GM12878 (cell line): ENCODE data around the gene SYCE3.

Experiments
- CHD2 ChIP-seq: IDR thresholded peaks from 2 replicates; pipeline ENCODE4 v1.6.1; 2011; ENCODE audit warnings: low read depth, low read length, improper control_type of control experiment, borderline replicate concordance
- DPF2 ChIP-seq: fragments of 450-650 bp; IDR thresholded peaks from 2 replicates; pipeline ENCODE4 v1.6.1; 2017; ENCODE audit warnings: mild to moderate bottlenecking
- HDAC2 ChIP-seq: fragments of 200-600 bp; sonication (generic); IDR thresholded peaks from 2 replicates; pipeline ENCODE4 v1.6.1; 2017
- RAD21 ChIP-seq: IDR thresholded peaks from 2 replicates; pipeline ENCODE4 v1.6.1; 2011; ENCODE audit warnings: mild to moderate bottlenecking, low read depth, low read length, moderate library complexity; ENCODE audit not compliant: insufficient read depth
- TF ChIP-seq, protein P1 (sequence below): IDR thresholded peaks from 2 replicates; pipeline ENCODE4 v1.6.1; 2012; ENCODE audit warnings: mild to moderate bottlenecking, low read depth, low read length
- TF ChIP-seq, protein P2 (sequence below), 3 experiments: IDR thresholded peaks in 2 of 3; conservative IDR thresholded peaks in 1 of 3; 2 replicates each; pipeline ENCODE4 v1.5.1; 2011; ENCODE audit warnings: low read depth in 3 of 3, low read length in 3 of 3, mild to moderate bottlenecking in 3 of 3, control low read depth in 2 of 3, moderate library complexity in 2 of 3, inconsistent platforms in 1 of 3, mixed read lengths in 1 of 3; ENCODE audit not compliant: control insufficient read depth in 2 of 3, insufficient read depth in 1 of 3; ENCODE audit errors: extremely low read depth in 1 of 3
- TF ChIP-seq, protein P3 (sequence below): IDR thresholded peaks from 2 replicates; pipeline ENCODE4 v1.6.1; 2012; ENCODE audit warnings: low read depth, low read length, improper control_type of control experiment
- TF ChIP-seq, protein P4 (sequence below): fragments of 450-650 bp; IDR thresholded peaks from 2 replicates; pipeline ENCODE4 v1.6.1; 2017; ENCODE audit warnings: mild to moderate bottlenecking, moderate library complexity

DNA sequence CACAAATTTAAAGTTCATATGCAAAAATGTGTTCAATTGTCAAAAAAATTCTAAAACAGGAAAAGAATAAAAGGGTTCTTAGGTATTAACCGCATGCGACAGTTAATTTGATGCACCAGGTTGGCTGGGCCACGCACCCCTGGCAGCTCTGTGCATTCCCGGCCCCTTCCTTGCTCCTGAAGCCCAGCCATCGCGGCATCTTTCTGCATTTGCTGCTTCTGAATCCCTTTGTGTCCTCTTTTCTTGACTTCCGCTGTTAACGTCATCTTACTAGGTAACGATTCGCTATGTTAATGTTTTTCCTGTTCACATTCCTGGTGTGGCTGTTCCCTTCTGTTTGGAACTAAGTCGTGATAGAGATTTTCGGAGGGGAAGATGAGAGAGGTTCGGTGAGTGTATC lies 25.0 kb downstream of the SYCE3 start:
- TF ChIP-seq, protein P1, sequence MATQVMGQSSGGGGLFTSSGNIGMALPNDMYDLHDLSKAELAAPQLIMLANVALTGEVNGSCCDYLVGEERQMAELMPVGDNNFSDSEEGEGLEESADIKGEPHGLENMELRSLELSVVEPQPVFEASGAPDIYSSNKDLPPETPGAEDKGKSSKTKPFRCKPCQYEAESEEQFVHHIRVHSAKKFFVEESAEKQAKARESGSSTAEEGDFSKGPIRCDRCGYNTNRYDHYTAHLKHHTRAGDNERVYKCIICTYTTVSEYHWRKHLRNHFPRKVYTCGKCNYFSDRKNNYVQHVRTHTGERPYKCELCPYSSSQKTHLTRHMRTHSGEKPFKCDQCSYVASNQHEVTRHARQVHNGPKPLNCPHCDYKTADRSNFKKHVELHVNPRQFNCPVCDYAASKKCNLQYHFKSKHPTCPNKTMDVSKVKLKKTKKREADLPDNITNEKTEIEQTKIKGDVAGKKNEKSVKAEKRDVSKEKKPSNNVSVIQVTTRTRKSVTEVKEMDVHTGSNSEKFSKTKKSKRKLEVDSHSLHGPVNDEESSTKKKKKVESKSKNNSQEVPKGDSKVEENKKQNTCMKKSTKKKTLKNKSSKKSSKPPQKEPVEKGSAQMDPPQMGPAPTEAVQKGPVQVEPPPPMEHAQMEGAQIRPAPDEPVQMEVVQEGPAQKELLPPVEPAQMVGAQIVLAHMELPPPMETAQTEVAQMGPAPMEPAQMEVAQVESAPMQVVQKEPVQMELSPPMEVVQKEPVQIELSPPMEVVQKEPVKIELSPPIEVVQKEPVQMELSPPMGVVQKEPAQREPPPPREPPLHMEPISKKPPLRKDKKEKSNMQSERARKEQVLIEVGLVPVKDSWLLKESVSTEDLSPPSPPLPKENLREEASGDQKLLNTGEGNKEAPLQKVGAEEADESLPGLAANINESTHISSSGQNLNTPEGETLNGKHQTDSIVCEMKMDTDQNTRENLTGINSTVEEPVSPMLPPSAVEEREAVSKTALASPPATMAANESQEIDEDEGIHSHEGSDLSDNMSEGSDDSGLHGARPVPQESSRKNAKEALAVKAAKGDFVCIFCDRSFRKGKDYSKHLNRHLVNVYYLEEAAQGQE = no peak
- TF ChIP-seq, protein P2, sequence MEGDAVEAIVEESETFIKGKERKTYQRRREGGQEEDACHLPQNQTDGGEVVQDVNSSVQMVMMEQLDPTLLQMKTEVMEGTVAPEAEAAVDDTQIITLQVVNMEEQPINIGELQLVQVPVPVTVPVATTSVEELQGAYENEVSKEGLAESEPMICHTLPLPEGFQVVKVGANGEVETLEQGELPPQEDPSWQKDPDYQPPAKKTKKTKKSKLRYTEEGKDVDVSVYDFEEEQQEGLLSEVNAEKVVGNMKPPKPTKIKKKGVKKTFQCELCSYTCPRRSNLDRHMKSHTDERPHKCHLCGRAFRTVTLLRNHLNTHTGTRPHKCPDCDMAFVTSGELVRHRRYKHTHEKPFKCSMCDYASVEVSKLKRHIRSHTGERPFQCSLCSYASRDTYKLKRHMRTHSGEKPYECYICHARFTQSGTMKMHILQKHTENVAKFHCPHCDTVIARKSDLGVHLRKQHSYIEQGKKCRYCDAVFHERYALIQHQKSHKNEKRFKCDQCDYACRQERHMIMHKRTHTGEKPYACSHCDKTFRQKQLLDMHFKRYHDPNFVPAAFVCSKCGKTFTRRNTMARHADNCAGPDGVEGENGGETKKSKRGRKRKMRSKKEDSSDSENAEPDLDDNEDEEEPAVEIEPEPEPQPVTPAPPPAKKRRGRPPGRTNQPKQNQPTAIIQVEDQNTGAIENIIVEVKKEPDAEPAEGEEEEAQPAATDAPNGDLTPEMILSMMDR (IDR thresholded peaks at IDR 0.05 in 2 of 3, conservative IDR thresholded peaks at IDR 0.05 in 1 of 3; ENCODE audit: control insufficient read depth in 2 of 3, extremely low read depth in 1 of 3, insufficient read depth in 1 of 3, low read depth in 3 of 3, low read length in 3 of 3) = no peak
- TF ChIP-seq RAD21 (no peak), CHD2 (no peak), DPF2 (no peak), HDAC2 (no peak)
- TF ChIP-seq, protein P3, sequence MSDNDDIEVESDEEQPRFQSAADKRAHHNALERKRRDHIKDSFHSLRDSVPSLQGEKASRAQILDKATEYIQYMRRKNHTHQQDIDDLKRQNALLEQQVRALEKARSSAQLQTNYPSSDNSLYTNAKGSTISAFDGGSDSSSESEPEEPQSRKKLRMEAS = no peak
- TF ChIP-seq, protein P4, sequence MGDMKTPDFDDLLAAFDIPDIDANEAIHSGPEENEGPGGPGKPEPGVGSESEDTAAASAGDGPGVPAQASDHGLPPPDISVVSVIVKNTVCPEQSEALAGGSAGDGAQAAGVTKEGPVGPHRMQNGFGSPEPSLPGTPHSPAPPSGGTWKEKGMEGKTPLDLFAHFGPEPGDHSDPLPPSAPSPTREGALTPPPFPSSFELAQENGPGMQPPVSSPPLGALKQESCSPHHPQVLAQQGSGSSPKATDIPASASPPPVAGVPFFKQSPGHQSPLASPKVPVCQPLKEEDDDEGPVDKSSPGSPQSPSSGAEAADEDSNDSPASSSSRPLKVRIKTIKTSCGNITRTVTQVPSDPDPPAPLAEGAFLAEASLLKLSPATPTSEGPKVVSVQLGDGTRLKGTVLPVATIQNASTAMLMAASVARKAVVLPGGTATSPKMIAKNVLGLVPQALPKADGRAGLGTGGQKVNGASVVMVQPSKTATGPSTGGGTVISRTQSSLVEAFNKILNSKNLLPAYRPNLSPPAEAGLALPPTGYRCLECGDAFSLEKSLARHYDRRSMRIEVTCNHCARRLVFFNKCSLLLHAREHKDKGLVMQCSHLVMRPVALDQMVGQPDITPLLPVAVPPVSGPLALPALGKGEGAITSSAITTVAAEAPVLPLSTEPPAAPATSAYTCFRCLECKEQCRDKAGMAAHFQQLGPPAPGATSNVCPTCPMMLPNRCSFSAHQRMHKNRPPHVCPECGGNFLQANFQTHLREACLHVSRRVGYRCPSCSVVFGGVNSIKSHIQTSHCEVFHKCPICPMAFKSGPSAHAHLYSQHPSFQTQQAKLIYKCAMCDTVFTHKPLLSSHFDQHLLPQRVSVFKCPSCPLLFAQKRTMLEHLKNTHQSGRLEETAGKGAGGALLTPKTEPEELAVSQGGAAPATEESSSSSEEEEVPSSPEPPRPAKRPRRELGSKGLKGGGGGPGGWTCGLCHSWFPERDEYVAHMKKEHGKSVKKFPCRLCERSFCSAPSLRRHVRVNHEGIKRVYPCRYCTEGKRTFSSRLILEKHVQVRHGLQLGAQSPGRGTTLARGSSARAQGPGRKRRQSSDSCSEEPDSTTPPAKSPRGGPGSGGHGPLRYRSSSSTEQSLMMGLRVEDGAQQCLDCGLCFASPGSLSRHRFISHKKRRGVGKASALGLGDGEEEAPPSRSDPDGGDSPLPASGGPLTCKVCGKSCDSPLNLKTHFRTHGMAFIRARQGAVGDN = no peak
